Esophagus squamous epithelium (tissue), 4 donors: Measurements from ENCODE around the gene VPS50.

ENCODE experiments used
- CTCF ChIP-seq, 6 experiments: fragments of 450-650 bp in 4 of 6; fragments of 200-600 bp in 2 of 6; sonication (generic) in 2 of 6; IDR thresholded peaks; one replicate each; pipeline ENCODE4 v1.5.1; 2016 to 2019; ENCODE audit warnings: antibody characterized with exemption in 6 of 6, mild to moderate bottlenecking in 4 of 6, moderate library complexity in 4 of 6
- POLR2A ChIP-seq, 4 donors: fragments of 450-650 bp; IDR thresholded peaks; one replicate each; pipeline ENCODE4 v1.6.1; 2017; ENCODE audit warnings: antibody characterized with exemption in 4 of 4, mild to moderate bottlenecking in 4 of 4, moderate library complexity in 3 of 4

- TF ChIP-seq CTCF (IDR thresholded peaks at IDR 0.05) = no peak
- TF ChIP-seq POLR2A (IDR thresholded peaks at IDR 0.05) = no peak
Measured at GRCh38 chr7:93249491-93250148, 17.5 kb downstream of the VPS50 start.
